Glutamatergic neuron (in vitro differentiated cells): ENCODE measurements around the gene DEDD2. TPM values are rescaled to one million over a fixed set of nuclear protein-coding genes. Genes with fewer than 3 reads are reported as not detected.

Experiments used
- DNase-seq: peaks from one replicate; pipeline ENCODE4 v3.0.0; 2022
- H3K27ac Mint-ChIP-seq: one replicate; pipeline ENCODE4 v1.8.0; 2020; ENCODE audit warnings: mild to moderate bottlenecking, mixed read lengths, inconsistent platforms; ENCODE audit not compliant: unreplicated experiment
- H3K27me3 Mint-ChIP-seq: one replicate; pipeline ENCODE4 v1.8.0; 2020; ENCODE audit warnings: mild to moderate bottlenecking, moderate library complexity, mixed read lengths, inconsistent platforms; ENCODE audit not compliant: unreplicated experiment
- H3K36me3 Mint-ChIP-seq: one replicate; pipeline ENCODE4 v1.8.0; 2020; ENCODE audit warnings: mild to moderate bottlenecking, mixed read lengths, inconsistent platforms; ENCODE audit not compliant: unreplicated experiment
- H3K4me1 Mint-ChIP-seq: one replicate; pipeline ENCODE4 v1.8.0; 2020; ENCODE audit warnings: mild to moderate bottlenecking, low read depth, mixed read lengths, inconsistent platforms; ENCODE audit not compliant: unreplicated experiment
- H3K4me3 Mint-ChIP-seq: one replicate; pipeline ENCODE4 v1.8.0; 2020; ENCODE audit warnings: mild to moderate bottlenecking, mixed read lengths, inconsistent platforms; ENCODE audit not compliant: unreplicated experiment
- H3K9me3 Mint-ChIP-seq: one replicate; pipeline ENCODE4 v1.8.0; 2020; ENCODE audit warnings: mild to moderate bottlenecking, moderate library complexity, mixed read lengths, inconsistent platforms; ENCODE audit not compliant: unreplicated experiment
- CTCF ChIP-seq: fragments of 200-600 bp; sonication (generic); IDR thresholded peaks from one replicate; pipeline ENCODE4 v1.5.0; 2021; ENCODE audit not compliant: partially characterized antibody, unreplicated experiment
- total RNA-seq: library from RNA; stranded (reverse); fragmentation: NEBNext Ultra II Directional; extraction: Animal tissue kit (Norgen Biotek cat#: 25700); gene quantifications from one replicate; pipeline ENCODE4 v1.2.1, GENCODE V29; 2021; ENCODE audit not compliant: unreplicated experiment

The DEDD2 gene
- total RNA-seq, 1 donor from 2014 or later, result 30.7 TPM

- Mint-ChIP-seq H3K27ac (no peak overlapping the region), H3K4me1 (peaks cover 10% of the 10 kb centered on the region), H3K36me3 (peaks cover 5% of the 10 kb centered on the region), H3K9me3 (peaks cover 2% of the 10 kb centered on the region), H3K4me3 (no peak overlapping the region), H3K27me3 (peaks cover 4% of the 10 kb centered on the region)
- no peak for TF ChIP-seq CTCF
- no peak for DNase-seq
Measured at GRCh38 chr19:42234364-42234763, 16.9 kb upstream of the DEDD2 start.

- no peak overlapping the region for H3K27ac Mint-ChIP-seq
- peaks cover 10% of the 10 kb centered on the region for H3K4me1 Mint-ChIP-seq
- TF ChIP-seq CTCF, result no peak
- no peak overlapping the region for H3K4me3 Mint-ChIP-seq
- H3K27me3 Mint-ChIP-seq, result peaks cover 4% of the 10 kb centered on the region
- no peak for DNase-seq
- peaks cover 2% of the 10 kb centered on the region for H3K9me3 Mint-ChIP-seq
- H3K36me3 Mint-ChIP-seq, result peaks cover 6% of the 10 kb centered on the region
Measured at GRCh38 chr19:42233678-42234292, 16.3 kb upstream of the DEDD2 start.

- no peak for TF ChIP-seq CTCF
- Mint-ChIP-seq H3K27me3 (peaks cover 4% of the 10 kb centered on the region), H3K4me3 (no peak overlapping the region), H3K27ac (peak overlapping the region; percentile 43), H3K4me1 (peaks cover 10% of the 10 kb centered on the region), H3K9me3 (peaks cover 2% of the 10 kb centered on the region), H3K36me3 (peaks cover 6% of the 10 kb centered on the region)
- DNase-seq, result no peak
Measured at GRCh38 chr19:42233106-42233505, 15.6 kb upstream of the DEDD2 start.

- no peak for DNase-seq
- Mint-ChIP-seq H3K4me1 (peaks cover 10% of the 10 kb centered on the region), H3K27me3 (peaks cover 7% of the 10 kb centered on the region), H3K36me3 (peaks cover 6% of the 10 kb centered on the region), H3K9me3 (peaks cover 2% of the 10 kb centered on the region), H3K4me3 (no peak overlapping the region), H3K27ac (no peak overlapping the region)
- no peak for TF ChIP-seq CTCF
Measured at GRCh38 chr19:42232435-42232834, 15.0 kb upstream of the DEDD2 start.

GRCh38 chr19:42230571-42230970, 13.1 kb upstream of the DEDD2 start:
- peaks cover 6% of the 10 kb centered on the region for H3K36me3 Mint-ChIP-seq
- peaks cover 5% of the 10 kb centered on the region for H3K27me3 Mint-ChIP-seq
- H3K4me1 Mint-ChIP-seq, result peaks cover 10% of the 10 kb centered on the region
- peaks cover 2% of the 10 kb centered on the region for H3K9me3 Mint-ChIP-seq
- H3K27ac Mint-ChIP-seq, result no peak overlapping the region
- no peak for DNase-seq
- TF ChIP-seq CTCF, result no peak
- H3K4me3 Mint-ChIP-seq, result no peak overlapping the region
